HepG2 (cell line): ENCODE measurements around the gene POU5F1. TPM values are rescaled to one million over a fixed set of nuclear protein-coding genes. Genes with fewer than 3 reads are reported as not detected.

Experiments used
- ATAC-seq: fragments of 200-7000 bp; cut with Tn5 transposase; 3 replicates; pipeline ENCODE4 v1.9.1; 2020; ENCODE audit warnings: mild to moderate bottlenecking, moderate library complexity
- BruUV-seq: library from RNA; stranded (reverse); fragments of 400-500 nt; replicated peaks from 2 replicates; lab custom pipeline; 2021; lab: Mats Ljungman, UMichigan
- CTCF ChIA-PET: fragments of 300-600 bp; formaldehyde crosslinking; extraction: SDS; loops from one replicate; lab custom pipeline; 2021; ENCODE audit warnings: low total read pairs, inconsistent platforms, low intra/inter-chr PET ratio; lab: Yijun Ruan, JAX
- POLR2A ChIA-PET: fragments of 350-600 bp; sonication (Branson Sonifier 250); formaldehyde crosslinking; loops from one replicate; lab custom pipeline; 2020; ENCODE audit warnings: antibody characterized with exemption, inconsistent platforms; lab: Yijun Ruan, JAX
- DNase-seq: peaks from one replicate; pipeline ENCODE4 v3.0.0-alpha.2; 2015; ENCODE audit warnings: low spot score
- FAIRE-seq: peaks from 3 replicates; lab custom pipeline; 2011; peaks lifted over from hg19 to GRCh38; lab: Jason Lieb, UNC
- H2AFZ ChIP-seq: one replicate; pipeline ENCODE4 v1.6.1; 2011; ENCODE audit warnings: low read length, inconsistent platforms
- H3K27ac ChIP-seq: fragments of 300-600 bp; 3 replicates; pipeline ENCODE4 v1.8.0; 2011; ENCODE audit warnings: mixed run types, mild to moderate bottlenecking, mixed read lengths, low read length, inconsistent platforms; ENCODE audit not compliant: insufficient read depth; ENCODE audit errors: extremely low read length
- H3K27me3 ChIP-seq, 2 experiments: fragments of 200-600 bp in 1 of 2; 2 replicates in 1 of 2; 3 replicates in 1 of 2; pipeline versions ENCODE4 v1.6.0 to v1.8.0; 2011; ENCODE audit warnings: low read length in 2 of 2, mild to moderate bottlenecking in 2 of 2, moderate library complexity in 2 of 2, inconsistent platforms in 1 of 2; ENCODE audit not compliant: insufficient read depth in 2 of 2, control insufficient read depth in 1 of 2
- H3K36me3 ChIP-seq, 2 experiments: fragments of 200-600 bp in 1 of 2; replicated peaks in 1 of 2; 2 replicates in 1 of 2; 3 replicates in 1 of 2; pipeline versions ENCODE4 v1.5.1 to v1.8.0; 2011; ENCODE audit warnings: low read length in 2 of 2, inconsistent platforms in 1 of 2; ENCODE audit not compliant: insufficient read depth in 2 of 2, control insufficient read depth in 1 of 2
- H3K4me1 ChIP-seq: 2 replicates; pipeline ENCODE4 v1.5.1; 2012; ENCODE audit warnings: low read length, inconsistent platforms; ENCODE audit not compliant: insufficient read depth
- H3K4me2 ChIP-seq: 2 replicates; pipeline ENCODE4 v1.6.0; 2011; ENCODE audit warnings: low read depth, low read length, inconsistent platforms
- H3K4me3 ChIP-seq, 3 experiments: fragments of 200-600 bp in 1 of 3; sonication (generic), shearing (Covaris generic) in 1 of 3; replicated peaks in 1 of 3; 2 replicates each; pipeline ENCODE4 v1.5.1; 2011 to 2016; ENCODE audit warnings: low read length in 3 of 3, inconsistent platforms in 2 of 3, low read depth in 2 of 3, mild to moderate bottlenecking in 2 of 3, control low read depth in 1 of 3, mixed read lengths in 1 of 3; ENCODE audit not compliant: insufficient read depth in 1 of 3
- H3K79me2 ChIP-seq: one replicate; pipeline ENCODE4 v1.6.1; 2011; ENCODE audit warnings: low read length, inconsistent platforms; ENCODE audit not compliant: insufficient read depth
- H3K9ac ChIP-seq: 2 replicates; pipeline ENCODE4 v1.6.0; 2011; ENCODE audit warnings: mild to moderate bottlenecking, low read depth, low read length, inconsistent platforms; ENCODE audit not compliant: insufficient read depth
- H3K9me3 ChIP-seq: 2 replicates; pipeline ENCODE4 v1.5.1; 2012; ENCODE audit warnings: mild to moderate bottlenecking, low read length
- H4K20me1 ChIP-seq: 2 replicates; pipeline ENCODE4 v1.6.0; 2011; ENCODE audit warnings: inconsistent platforms, mild to moderate bottlenecking, low read length, moderate library complexity; ENCODE audit not compliant: insufficient read depth
- HNRNPLL ChIP-seq: fragments of 200-400 bp; formaldehyde crosslinking; IDR thresholded peaks from 2 replicates; pipeline ENCODE4 v1.6.1; 2017; ENCODE audit warnings: mild to moderate bottlenecking, low read depth, low read length; ENCODE audit not compliant: poor library complexity, severe bottlenecking
- SMAD3 ChIP-seq: sonication (generic); formaldehyde crosslinking; IDR thresholded peaks from 2 replicates; pipeline ENCODE4 v1.4.0; 2020; ENCODE audit warnings: missing genetic modification reagents
- SP140L ChIP-seq: sonication (generic); formaldehyde crosslinking; IDR thresholded peaks from 2 replicates; pipeline ENCODE4 v1.4.0; 2020; ENCODE audit warnings: missing genetic modification reagents, borderline replicate concordance
- ZNF598 ChIP-seq: sonication (generic); formaldehyde crosslinking; IDR thresholded peaks from 2 replicates; pipeline ENCODE4 v1.5.1; 2020; ENCODE audit warnings: mild to moderate bottlenecking, missing genetic modification reagents, borderline replicate concordance
- ZNF660 ChIP-seq: sonication (generic); formaldehyde crosslinking; IDR thresholded peaks from 2 replicates; pipeline ENCODE4 v1.5.1; 2020; ENCODE audit warnings: mild to moderate bottlenecking, low read depth, missing genetic modification reagents, borderline replicate concordance
- WGBS: methylation state at CpG from one replicate; pipeline ENCODE4 v1.1.6; 2017; ENCODE audit warnings: low lambda C conversion rate; 5-methylcytosine and 5-hydroxymethylcytosine counted together
- in situ Hi-C: cut with HindIII; loops from 2 replicates; pipeline ENCODE4 v1.10.0; 2017; ENCODE audit warnings: low pct_unique_long_range_greater_than_20kb; ENCODE audit not compliant: extremely low pct_ligation_motif_present
- intact Hi-C: fragments of 100-400 bp; cut with micrococcal nuclease; formaldehyde crosslinking; loops from one replicate; pipeline ENCODE4 v1.10.0; 2022; ENCODE audit not compliant: unreplicated experiment
- polyA plus RNA-seq, 8 experiments: library from polyadenylated mRNA; depleted of rRNA in 3 of 8; stranded (reverse) in 7 of 8; unstranded in 1 of 8; fragments of >200 nt; fragmentation: Illumina TruSeq in 4 of 8; extraction: Trizol in 4 of 8; gene quantifications; 2 replicates each; pipeline versions ENCODE4 v1.2.1 to v1.2.3, GENCODE V29; 2011 to 2016; ENCODE audit warnings: low read depth in 4 of 8, missing spikeins in 1 of 8, mixed read lengths in 1 of 8; ENCODE audit not compliant: insufficient read depth in 1 of 8
- total RNA-seq, 5 experiments: library from RNA; depleted of rRNA; stranded (reverse); fragments of >200 nt; fragmentation: Illumina TruSeq; extraction: Trizol; gene quantifications; 2 replicates each; pipeline ENCODE4 v1.2.3, GENCODE V29; 2016; ENCODE audit warnings: low read depth in 1 of 5
- TF ChIP-seq, protein P1 (sequence below): sonication (generic); formaldehyde crosslinking; IDR thresholded peaks from 2 replicates; pipeline ENCODE4 v1.5.0; 2020; ENCODE audit warnings: missing genetic modification reagents
- TF ChIP-seq, protein P2 (sequence below): sonication (generic); formaldehyde crosslinking; IDR thresholded peaks from 2 replicates; pipeline ENCODE4 v1.4.0; 2020; ENCODE audit warnings: missing genetic modification reagents, mild to moderate bottlenecking, borderline replicate concordance

POU5F1 gene
- total and polyA plus RNA-seq, 2 of the 13 experiments (the other 11 are each of a cell fraction or from before 2014, with no cell fraction given) = 2.5 to 7.2 TPM

DNA sequence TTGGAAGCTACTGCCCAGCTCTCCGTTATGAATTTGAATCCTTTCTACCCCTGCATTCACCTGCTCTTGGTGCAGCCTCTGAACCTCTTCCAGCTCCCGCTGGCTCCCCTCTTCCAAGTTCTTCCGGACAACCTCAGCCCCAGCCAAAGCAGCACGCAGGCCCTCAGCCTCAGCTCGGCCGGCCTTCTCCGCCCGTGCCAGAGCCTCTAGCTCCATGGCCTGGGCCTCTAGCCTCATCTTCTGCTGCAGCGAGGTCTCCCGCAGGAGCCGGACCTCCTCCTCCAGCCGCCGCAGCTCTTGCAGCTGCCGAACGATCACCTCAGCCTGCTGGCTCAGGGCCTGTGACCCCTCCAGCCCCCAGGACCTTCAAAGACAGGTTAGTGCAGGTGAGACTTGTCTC, 16.0 kb downstream of the POU5F1 start (continued):
- TF ChIP-seq SP140L (CRISPR knock-in tag) (no peak), ZNF660 (no peak)

DNA sequence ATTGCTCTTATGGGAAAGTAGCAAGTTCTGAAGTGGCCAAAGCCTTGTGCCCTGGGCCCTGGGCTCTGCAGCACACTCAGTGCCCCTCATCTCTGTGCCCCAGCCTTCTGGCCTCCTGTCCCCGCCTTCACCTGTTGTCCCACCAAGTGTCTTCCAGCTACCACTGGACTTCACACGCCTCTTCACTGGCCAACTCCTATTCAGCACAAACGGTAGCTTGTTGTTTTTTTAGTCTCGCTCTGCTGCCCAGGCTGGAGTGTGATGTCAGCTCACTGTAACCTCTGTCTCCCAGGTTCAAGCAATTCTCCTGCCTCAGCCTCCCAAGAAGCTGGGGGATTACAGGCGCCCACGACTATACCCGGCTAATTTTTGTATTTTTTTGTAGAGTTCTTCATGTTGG, 17.7 kb downstream of the POU5F1 start:
- intact Hi-C loops = no loop called here
- ATAC-seq (no peak), DNase-seq (no peak), FAIRE-seq (no peak)
- H3K36me3 ChIP-seq = peaks cover 3 to 26% of the 10 kb centered on the region in 2 experiments; a peak in 4 of 5 replicates
- H2AFZ ChIP-seq = no peak overlapping the region
- no peak overlapping the region for H3K27ac ChIP-seq
- no peak overlapping the region for H3K4me2 ChIP-seq
- H3K9ac ChIP-seq = no peak overlapping the region
- 92% methylated on average over 7 of the region's 7 CpGs for WGBS
- no peaks in the 10 kb centered on the region for H3K79me2 ChIP-seq
- TF ChIP-seq, protein P1, sequence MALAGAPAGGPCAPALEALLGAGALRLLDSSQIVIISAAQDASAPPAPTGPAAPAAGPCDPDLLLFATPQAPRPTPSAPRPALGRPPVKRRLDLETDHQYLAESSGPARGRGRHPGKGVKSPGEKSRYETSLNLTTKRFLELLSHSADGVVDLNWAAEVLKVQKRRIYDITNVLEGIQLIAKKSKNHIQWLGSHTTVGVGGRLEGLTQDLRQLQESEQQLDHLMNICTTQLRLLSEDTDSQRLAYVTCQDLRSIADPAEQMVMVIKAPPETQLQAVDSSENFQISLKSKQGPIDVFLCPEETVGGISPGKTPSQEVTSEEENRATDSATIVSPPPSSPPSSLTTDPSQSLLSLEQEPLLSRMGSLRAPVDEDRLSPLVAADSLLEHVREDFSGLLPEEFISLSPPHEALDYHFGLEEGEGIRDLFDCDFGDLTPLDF = no peak
- TF ChIP-seq SMAD3 (no peak), ZNF598 (no peak), HNRNPLL (no peak)
- TF ChIP-seq, protein P2, sequence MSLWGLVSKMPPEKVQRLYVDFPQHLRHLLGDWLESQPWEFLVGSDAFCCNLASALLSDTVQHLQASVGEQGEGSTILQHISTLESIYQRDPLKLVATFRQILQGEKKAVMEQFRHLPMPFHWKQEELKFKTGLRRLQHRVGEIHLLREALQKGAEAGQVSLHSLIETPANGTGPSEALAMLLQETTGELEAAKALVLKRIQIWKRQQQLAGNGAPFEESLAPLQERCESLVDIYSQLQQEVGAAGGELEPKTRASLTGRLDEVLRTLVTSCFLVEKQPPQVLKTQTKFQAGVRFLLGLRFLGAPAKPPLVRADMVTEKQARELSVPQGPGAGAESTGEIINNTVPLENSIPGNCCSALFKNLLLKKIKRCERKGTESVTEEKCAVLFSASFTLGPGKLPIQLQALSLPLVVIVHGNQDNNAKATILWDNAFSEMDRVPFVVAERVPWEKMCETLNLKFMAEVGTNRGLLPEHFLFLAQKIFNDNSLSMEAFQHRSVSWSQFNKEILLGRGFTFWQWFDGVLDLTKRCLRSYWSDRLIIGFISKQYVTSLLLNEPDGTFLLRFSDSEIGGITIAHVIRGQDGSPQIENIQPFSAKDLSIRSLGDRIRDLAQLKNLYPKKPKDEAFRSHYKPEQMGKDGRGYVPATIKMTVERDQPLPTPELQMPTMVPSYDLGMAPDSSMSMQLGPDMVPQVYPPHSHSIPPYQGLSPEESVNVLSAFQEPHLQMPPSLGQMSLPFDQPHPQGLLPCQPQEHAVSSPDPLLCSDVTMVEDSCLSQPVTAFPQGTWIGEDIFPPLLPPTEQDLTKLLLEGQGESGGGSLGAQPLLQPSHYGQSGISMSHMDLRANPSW (CRISPR knock-in tag) = no peak
- H3K4me3 ChIP-seq = no peak overlapping the region
- CTCF ChIA-PET = no interaction called here
- BruUV-seq = no TSS peak
- POLR2A ChIA-PET = no interaction called here
- H4K20me1 ChIP-seq = no peaks in the 10 kb centered on the region
- peaks cover 11% of the 10 kb centered on the region for H3K4me1 ChIP-seq
- in situ Hi-C loops = no loop called here
- no peaks in the 10 kb centered on the region for H3K27me3 ChIP-seq
- no peaks in the 10 kb centered on the region for H3K9me3 ChIP-seq
